GM18870 (cell line): ENCODE data around the gene PXT1.
"Not testable (repeated sequence)": the region's sequence is repeated elsewhere in the genome, so short reads cannot be mapped to it uniquely, and the experiment has no call there.

Experiments used
- ATAC-seq: cut with Tn5 transposase; IDR thresholded peaks from one replicate; pipeline ENCODE4 v1.9.1; 2021; ENCODE audit warnings: moderate library complexity; ENCODE audit not compliant: unreplicated experiment

PXT1 gene

GRCh38 chr6:36442671-36443470, at the start of gene PXT1, which contains the start of gene KCTD20:
TSS of gene PXT1 (minus strand) at chr6:36442854. CDS start at chr6:36426082, 16,772 bp downstream.
TSS of gene KCTD20 (plus strand) at chr6:36443000. CDS start at chr6:36470098, 27,098 bp downstream.
- no peak for ATAC-seq

- ATAC-seq: no peak
Measured at GRCh38 chr6:36492092-36492491, 49.4 kb upstream of the PXT1 start.

- ATAC-seq: no peak
Measured at GRCh38 chr6:36491378-36491965, 48.8 kb upstream of the PXT1 start.

- ATAC-seq: no peak
Measured at GRCh38 chr6:36489426-36489825, 46.8 kb upstream of the PXT1 start.

GRCh38 chr6:36488221-36488620, 45.6 kb upstream of the PXT1 start:
- no peak for ATAC-seq

- ATAC-seq: no peak
Measured at GRCh38 chr6:36487698-36488097, 45.0 kb upstream of the PXT1 start.

- ATAC-seq: no peak
Measured at GRCh38 chr6:36484736-36485135, 42.1 kb upstream of the PXT1 start.

GRCh38 chr6:36483326-36483725, 40.7 kb upstream of the PXT1 start:
- ATAC-seq: not testable (repeated sequence)

GRCh38 chr6:36479256-36479655, 36.6 kb upstream of the PXT1 start:
- ATAC-seq: no peak

- no peak for ATAC-seq
Measured at GRCh38 chr6:36478051-36478526, 35.4 kb upstream of the PXT1 start.

- no peak for ATAC-seq
Measured at GRCh38 chr6:36469946-36470345, 27.3 kb upstream of the PXT1 start.

GRCh38 chr6:36469148-36469661, 26.6 kb upstream of the PXT1 start:
- no peak for ATAC-seq

- no peak for ATAC-seq
Measured at GRCh38 chr6:36467625-36468024, 25.0 kb upstream of the PXT1 start.

GRCh38 chr6:36464233-36464632, 21.6 kb upstream of the PXT1 start:
- no peak for ATAC-seq

GRCh38 chr6:36463676-36464075, 21.0 kb upstream of the PXT1 start:
- ATAC-seq: no peak

GRCh38 chr6:36461646-36462045, 19.0 kb upstream of the PXT1 start:
- ATAC-seq: no peak

GRCh38 chr6:36460916-36461315, 18.3 kb upstream of the PXT1 start:
- ATAC-seq: no peak

- no peak for ATAC-seq
Measured at GRCh38 chr6:36459501-36459900, 16.8 kb upstream of the PXT1 start.

GRCh38 chr6:36455486-36456027, 12.9 kb upstream of the PXT1 start:
- no peak for ATAC-seq

GRCh38 chr6:36452897-36453296, 10.2 kb upstream of the PXT1 start:
- ATAC-seq: not testable (repeated sequence)

GRCh38 chr6:36449173-36449572, 6.5 kb upstream of the PXT1 start:
- ATAC-seq: not testable (repeated sequence)

- ATAC-seq: no peak
Measured at GRCh38 chr6:36445621-36446020, 3.0 kb upstream of the PXT1 start.
